HPDE6-E6E7 (cell line): ENCODE measurements around the gene TLCD3A.
"Not testable (repeated sequence)": the region's sequence is repeated elsewhere in the genome, so short reads cannot be mapped to it uniquely, and the experiment has no call there.

Experiments used
- DNase-seq: peaks from one replicate; pipeline ENCODE4 v3.0.0; 2011; ENCODE audit warnings: missing footprints; ENCODE audit errors: extremely low spot score

The TLCD3A gene

DNA sequence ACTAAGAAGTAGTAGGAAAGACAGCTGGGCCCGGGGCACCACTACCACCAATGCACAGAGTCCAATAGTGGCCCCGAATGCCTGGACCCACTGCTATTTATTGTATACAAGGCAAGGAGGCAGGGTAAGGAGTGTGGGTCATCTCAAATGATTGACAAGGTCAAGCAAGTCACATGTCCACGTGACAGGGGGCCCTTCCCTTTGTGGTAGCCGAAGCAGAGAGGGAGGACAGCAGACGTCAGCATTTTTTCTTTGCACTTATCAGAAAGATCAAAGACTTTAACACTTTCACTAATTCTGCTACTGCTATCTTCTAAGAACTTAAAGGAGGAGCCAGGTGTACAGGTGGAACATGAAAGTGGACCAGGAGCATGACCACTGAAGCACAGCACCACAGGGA is 24.3 kb upstream of the TLCD3A start:
- no peak for DNase-seq

GRCh38 chr17:718075-718474 is 14.3 kb upstream of the TLCD3A start:
- DNase-seq: no peak

DNA sequence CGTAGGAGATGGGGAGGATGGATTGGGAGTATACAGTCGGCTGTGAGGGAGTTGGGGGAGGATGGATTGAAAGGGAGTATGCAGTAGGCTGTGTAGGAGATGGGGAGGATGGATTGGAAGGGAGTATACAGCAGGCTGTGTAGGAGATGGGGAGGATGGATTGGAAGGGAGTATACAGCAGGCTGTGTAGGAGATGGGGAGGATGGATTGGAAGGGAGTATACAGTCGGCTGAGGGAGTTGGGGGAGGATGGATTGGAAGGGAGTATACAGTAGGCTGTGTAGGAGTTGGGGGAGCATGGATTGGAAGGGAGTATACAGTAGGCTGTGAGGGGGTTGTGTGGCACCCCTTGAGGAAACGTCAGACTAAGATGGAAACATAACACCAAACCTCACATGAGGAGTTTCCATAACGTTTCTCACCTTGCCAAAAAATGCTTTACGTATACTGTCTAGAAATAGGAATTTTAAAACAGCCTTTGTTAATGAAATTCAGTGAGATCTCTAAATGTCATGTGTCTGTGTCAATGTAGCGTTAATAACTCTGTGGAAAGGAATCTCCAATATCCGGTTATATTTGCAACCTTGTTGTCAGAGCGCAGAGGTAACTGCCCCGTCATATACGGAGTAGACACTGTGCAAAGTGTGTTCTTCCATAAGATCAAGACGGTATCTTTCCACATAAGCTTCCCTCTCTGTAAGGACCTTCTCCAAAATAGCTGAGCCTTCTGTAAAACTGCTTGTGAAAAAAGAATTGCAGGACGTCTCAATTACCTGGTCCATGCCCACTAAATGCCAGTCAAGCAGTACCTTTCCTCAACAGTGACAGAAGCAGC is 11.5 kb upstream of the TLCD3A start:
- DNase-seq: no peak

GRCh38 chr17:721540-721937 is 10.9 kb upstream of the TLCD3A start:
- DNase-seq: peak; percentile 60

DNA sequence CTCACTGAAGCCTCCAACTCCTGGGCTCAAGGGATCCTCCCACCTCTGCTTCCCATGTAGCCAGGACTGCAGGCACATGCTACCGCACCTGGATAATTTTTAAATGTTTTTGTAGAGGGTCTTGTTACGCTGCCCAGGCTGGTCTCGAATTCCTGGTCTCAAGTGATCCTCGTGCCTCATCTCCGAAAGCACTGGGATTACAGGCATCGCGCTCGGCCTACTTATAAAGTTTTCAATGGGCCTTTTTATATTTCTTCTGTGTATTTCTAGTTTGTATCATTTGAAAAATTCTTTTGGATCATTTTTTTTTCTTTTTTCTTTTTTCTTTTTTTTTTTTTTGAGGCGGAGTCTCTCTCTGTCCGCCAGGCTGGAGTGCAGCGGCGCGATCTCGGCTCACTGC is 7.3 kb upstream of the TLCD3A start:
- DNase-seq: no peak

DNA sequence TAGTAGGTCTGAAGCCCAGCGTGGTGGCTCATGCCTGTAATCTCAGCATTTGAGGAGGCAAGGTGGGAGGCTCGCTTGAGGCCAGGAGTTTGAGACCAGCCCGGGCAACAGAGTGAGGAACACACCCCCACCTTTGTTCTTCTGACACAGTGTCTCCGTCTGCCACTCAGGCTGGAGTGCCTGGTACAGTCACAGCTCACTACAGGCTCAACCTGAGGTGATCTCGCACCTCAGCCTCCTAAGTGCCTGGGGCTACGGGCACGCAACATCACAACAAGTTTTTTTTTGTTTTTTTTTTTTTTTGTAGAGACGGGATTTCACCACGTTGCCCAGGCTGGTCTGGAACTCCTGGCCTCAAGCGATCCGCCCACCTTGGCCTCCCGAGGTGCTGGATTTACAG is 6.7 kb upstream of the TLCD3A start:
- DNase-seq: no peak

GRCh38 chr17:726271-726919 is 6.0 kb upstream of the TLCD3A start:
- no peak for DNase-seq

GRCh38 chr17:728911-729310 is 3.5 kb upstream of the TLCD3A start:
- peak; percentile 92 for DNase-seq

DNA sequence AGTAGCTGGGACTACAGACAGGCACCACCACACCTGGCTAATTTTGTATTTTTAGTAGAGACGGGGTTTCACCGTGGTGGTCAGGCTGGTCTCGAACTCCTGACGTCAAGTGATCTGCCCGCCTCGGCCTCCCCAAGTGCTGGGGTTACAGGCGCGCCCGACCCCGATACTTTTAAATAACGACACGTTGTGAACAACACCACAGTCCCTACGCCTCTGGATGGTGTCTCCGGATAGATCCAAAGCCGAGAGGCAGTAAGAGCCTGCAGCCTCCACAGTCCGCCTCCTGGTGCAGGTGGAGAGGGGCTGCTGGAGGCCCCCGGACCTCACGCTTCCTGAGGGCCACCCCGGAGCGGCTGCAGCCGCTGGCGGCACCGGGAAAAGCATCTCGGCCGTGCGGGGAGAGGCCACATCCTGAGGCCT is 741 bp upstream of the TLCD3A start:
- no peak for DNase-seq

DNA sequence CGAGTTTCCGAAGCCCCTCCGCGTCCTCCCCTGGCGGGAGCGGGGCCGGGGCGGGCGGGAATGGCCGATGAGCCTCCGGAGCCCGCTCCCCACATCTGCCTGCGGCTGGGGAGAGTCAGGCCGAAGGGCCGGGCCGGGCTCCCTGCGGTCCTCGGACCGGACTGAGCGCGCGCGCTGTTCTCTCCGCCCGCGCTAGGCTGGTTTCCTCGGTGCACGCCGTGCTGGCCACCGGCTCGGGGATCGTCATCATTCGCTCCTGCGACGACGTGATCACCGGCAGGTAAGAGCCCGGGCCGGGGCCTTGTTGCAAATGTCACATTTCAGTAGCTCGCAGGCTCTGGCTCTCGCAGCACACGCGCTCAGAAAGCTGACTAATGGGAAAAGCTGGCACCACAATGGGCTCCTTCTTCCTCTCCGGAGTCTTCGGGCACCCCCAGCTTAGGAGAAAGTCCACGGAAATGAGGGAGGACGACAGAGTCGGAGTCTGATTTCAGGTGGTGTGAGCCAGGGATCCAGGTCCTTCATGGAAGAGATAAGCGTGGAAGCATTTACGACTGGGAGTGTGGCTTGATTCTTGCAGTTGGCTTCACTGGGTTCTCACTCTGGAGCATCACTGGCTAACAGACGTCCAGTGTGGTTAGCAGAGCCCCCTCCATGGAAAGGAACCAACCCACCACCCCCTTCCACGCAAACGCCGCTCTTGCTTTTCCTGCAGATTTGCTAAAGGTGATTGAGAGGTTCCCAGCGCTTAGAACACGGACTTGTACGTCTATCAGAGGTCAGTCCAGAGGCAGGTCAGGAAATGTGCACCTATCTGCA is 715 bp downstream of the TLCD3A start:
- DNase-seq: no peak

DNA sequence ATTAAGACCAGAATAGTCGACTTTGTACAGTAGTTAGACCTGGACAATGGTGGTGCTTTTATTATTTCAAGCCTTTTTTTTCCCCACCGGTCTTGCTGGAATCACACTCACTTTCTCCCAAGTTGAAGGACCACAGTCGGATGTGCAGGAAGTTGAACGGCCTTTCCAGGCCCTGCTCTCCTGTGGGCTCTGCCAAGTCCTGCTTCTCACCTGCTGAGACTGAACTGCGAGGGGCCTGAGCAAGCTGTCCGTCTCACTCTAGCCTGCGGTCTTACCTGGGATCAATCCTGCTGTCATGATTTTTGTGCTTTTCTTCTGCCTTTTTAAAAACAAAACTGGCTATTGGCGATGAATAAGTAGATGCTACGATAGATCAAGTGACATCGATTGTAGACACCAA is 1.3 kb downstream of the TLCD3A start:
- DNase-seq: no peak

DNA sequence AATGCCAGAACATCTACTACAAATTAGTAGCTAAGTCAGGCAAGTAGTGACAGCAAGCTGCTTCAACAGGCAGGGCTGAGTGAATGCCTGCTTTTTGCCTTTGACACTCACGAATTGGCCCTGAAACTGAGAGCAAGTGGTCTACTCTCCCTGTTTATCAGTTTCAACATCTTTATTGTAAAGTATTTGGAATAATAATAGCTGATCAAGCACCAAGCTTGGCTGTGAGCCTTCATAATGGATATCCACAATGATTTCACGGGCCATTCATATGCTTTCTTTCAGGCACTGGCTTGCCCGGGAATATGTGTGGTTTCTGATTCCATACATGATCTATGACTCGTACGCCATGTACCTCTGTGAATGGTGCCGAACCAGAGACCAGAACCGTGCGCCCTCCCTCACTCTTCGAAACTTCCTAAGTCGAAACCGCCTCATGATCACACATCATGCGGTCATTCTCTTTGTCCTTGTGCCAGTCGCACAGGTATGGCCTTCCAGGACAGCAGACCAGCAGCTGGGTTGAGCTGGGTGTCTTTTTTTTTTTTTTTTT is 5.2 kb downstream of the TLCD3A start:
- no peak for DNase-seq

DNA sequence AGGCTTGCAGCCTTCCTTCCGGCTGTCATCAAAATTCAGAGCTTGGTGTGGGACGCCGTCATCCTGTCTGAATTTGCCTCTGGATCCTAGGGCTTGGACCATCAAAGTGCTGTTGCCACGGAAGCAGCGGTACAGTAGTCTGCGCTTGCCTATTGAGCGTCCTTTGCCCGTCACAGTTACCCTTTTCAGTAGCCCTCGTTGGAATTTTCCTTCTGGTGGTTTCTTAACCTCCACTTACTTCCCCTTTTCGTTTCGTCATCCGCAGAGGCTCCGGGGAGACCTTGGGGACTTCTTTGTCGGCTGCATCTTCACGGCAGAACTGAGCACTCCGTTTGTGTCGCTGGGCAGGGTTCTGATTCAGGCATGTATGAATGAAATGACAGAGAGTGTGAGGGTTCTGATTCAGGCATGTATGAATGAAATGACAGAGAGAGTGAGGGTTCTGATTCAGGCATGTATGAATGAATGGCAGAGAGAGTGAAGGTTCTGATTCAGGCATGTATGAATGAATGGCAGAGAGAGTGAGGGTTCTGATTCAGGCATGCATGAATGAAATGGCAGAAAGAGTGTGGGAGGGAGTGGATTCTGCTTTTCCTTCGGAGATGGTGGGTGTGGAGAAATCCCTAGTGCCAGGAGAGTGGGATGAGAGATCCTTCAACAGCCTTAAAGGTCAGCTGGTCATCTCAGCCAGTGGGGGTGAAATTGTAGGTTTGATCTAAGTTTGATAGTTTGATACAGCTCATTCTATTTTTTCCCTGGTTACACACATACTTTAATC is 8.0 kb downstream of the TLCD3A start:
- no peak for DNase-seq

GRCh38 chr17:742147-742793 is 9.9 kb downstream of the TLCD3A start:
- no peak for DNase-seq

- no peak for DNase-seq
Measured at GRCh38 chr17:743139-743538, 10.7 kb downstream of the TLCD3A start.

DNA sequence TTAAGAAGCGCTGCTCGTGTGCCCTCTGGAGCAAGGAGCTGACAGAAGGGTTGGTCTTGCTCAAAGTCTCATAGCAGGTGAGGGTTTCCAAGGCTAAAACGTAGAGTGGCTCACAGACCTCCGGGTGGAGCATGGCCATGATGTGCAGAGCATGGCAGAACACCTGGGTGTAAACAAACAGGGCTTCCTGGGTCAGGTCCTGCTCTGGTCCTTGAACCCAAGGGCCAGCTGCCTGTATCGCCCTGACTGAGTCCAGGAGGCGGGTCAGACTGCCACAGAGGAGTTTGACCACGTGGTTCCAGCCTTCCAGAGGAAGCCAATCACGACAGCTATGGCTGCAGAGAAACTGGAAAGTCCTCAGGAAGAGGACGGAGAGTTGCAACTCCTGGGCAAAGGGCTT is 12.5 kb downstream of the TLCD3A start:
- no peak for DNase-seq

DNA sequence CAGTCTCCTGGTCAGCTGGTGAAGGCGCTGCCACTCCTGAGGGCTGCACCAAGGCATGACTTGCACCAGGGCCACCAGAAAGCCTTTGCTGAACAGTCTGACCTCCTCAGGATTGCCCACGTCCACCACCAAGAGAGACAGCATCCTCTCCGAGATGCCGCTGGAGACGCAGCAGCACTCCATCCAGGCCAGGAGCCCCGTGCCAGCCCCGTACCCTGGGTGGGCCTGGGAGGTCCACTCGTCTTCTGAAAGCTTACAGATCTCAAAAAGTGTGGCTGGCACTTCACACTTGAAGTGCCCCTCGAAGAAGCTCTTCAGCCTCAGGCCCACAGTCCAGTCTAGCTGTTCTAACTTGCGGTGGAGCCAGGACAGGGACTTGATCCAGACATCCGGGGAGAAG is 13.0 kb downstream of the TLCD3A start:
- DNase-seq: no peak

GRCh38 chr17:746181-746580 is 13.8 kb downstream of the TLCD3A start:
- no peak for DNase-seq

- DNase-seq: no peak
Measured at GRCh38 chr17:746783-747629, 14.6 kb downstream of the TLCD3A start.

DNA sequence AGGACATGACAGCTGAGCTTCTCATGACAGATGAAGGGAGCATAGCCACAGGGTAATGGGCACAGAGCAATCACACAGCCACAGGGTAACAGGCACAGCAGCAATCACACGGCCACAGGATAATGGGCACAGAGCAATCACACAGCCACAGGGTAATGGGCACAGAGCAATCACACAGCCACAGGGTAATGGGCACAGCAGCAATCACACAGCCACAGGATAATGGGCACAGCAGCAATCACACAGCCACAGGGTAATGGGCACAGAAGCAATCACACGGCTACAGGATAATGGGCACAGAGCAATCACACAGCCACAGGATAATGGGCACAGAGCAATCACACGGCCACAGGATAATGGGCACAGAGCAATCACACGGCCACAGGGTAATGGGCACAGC is 16.2 kb downstream of the TLCD3A start:
- not testable (repeated sequence) for DNase-seq
